GM18868 (cell line): Measurements from ENCODE around the gene NET1.
"Not testable (repeated sequence)": the region's sequence is repeated elsewhere in the genome, so short reads cannot be mapped to it uniquely, and the experiment has no call there.

Source experiments
- ATAC-seq: cut with Tn5 transposase; IDR thresholded peaks from one replicate; pipeline ENCODE4 v1.9.1; 2021; ENCODE audit warnings: mild to moderate bottlenecking, moderate library complexity; ENCODE audit not compliant: unreplicated experiment

Gene NET1, protein sequence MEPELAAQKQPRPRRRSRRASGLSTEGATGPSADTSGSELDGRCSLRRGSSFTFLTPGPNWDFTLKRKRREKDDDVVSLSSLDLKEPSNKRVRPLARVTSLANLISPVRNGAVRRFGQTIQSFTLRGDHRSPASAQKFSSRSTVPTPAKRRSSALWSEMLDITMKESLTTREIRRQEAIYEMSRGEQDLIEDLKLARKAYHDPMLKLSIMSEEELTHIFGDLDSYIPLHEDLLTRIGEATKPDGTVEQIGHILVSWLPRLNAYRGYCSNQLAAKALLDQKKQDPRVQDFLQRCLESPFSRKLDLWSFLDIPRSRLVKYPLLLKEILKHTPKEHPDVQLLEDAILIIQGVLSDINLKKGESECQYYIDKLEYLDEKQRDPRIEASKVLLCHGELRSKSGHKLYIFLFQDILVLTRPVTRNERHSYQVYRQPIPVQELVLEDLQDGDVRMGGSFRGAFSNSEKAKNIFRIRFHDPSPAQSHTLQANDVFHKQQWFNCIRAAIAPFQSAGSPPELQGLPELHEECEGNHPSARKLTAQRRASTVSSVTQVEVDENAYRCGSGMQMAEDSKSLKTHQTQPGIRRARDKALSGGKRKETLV

GRCh38 chr10:5412277-5412941 lies at the start of gene NET1:
Gene NET1, plus strand, starts transcription at chr10:5412557. Its CDS starts 136 bp downstream, at chr10:5412693.
- ATAC-seq: peak; percentile 98

GRCh38 chr10:5362873-5363272 lies 49.5 kb upstream of the NET1 start:
- no peak for ATAC-seq

DNA sequence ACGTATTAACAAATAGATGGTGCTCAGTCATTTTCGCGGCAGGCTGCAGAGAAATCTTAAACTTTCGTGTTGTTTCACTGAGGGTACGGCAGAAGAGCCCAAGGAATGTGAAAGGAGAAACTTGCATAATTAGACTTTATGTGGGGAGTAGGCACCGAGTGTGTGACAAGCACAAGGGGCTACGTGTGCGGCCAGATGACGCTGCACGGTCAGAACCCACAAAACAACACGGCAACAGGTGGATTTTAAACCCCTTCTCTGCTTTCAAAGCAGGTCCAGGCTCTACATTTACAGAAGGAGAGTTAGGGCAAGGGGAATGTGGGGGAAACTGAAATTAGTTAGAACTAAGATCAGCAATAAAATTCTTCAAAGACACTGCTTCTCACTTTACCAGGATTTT lies 48.0 kb upstream of the NET1 start:
- ATAC-seq: no peak

GRCh38 chr10:5364890-5365338 lies 47.4 kb upstream of the NET1 start, which contains the start of gene UCN3:
Gene UCN3, plus strand, starts transcription at chr10:5364966. Its CDS starts 8,755 bp downstream, at chr10:5373721.
- no peak for ATAC-seq

- ATAC-seq: no peak
Measured at GRCh38 chr10:5365928-5366327, 46.4 kb upstream of the NET1 start.

GRCh38 chr10:5369362-5370158 lies 42.8 kb upstream of the NET1 start:
- no peak for ATAC-seq

DNA sequence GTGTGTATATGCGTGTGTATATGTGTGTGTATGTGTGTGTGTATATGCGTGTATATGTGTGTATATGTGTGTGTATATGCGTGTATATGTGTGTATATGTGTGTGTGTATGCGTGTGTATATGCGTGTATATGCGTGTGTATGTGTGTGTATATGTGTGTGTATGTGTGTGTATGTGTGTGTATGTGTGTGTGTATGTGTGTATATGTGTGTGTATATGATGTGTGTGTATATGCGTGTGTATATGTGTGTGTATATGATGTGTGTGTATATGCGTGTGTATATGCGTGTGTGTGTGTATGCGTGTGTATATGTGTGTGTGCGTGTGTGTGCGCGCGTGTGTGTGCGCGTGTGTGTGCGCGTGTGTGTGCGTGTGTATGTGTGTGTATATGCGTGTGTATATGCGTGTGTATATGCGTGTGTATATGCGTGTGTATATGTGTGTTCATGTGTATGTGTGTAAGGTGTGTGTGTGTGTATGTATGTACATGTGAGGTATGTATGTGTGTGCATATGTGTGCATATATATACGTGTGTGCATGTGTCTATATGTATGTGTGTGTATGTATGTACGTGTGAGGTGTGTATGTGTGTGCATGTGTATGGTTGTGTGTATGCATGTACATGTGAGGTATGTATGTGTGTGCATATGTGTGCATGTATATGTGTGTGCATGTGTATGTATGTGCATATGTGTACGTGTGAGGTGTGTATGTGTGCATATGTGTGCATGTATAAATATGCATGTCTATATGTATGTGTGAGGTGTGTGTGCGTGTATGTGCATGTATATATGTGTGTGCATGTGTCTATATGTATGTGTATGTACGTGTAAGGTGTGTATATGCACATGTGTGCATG lies 41.6 kb upstream of the NET1 start:
- no peak for ATAC-seq

- ATAC-seq: no peak
Measured at GRCh38 chr10:5373307-5373706, 39.0 kb upstream of the NET1 start.

GRCh38 chr10:5373891-5374611 lies 38.3 kb upstream of the NET1 start:
- ATAC-seq: no peak

DNA sequence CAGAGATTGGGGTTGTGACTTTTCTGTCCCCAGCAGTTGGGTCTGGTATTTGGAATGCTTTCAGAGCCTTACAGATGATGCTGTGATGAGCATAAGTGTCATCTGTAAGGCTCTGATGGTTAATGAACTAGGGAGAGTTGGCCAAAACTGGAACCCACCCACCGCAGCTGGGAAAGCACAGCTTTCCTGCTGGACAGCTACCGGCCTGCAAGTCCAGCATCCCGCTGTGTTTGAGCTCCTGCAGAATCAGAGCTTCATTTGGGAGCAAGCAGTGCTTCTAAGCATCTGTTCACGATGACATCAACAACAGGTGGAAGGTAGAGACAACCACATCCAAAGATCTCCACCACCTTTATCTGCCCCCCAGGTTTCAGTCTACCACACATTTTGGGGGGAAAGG lies 35.9 kb upstream of the NET1 start:
- ATAC-seq: no peak

DNA sequence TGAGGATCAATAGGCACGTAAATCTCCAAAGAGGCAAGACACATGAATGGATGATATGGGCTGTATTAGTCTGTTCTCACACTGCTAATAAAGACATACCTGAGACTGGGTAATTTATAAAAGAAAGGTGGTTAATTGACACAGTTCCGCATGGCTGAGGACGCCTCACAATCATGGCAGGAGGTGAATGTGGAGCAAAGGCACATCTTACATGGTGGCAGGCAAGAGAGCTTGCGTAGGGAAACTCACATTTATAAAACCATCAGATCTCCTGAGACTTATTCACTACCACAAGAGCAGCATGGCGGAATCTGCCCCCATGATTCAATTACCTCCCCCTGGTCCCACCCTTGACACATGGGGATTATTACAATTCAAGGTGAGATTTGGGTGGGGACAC lies 33.2 kb upstream of the NET1 start:
- not testable (repeated sequence) for ATAC-seq

DNA sequence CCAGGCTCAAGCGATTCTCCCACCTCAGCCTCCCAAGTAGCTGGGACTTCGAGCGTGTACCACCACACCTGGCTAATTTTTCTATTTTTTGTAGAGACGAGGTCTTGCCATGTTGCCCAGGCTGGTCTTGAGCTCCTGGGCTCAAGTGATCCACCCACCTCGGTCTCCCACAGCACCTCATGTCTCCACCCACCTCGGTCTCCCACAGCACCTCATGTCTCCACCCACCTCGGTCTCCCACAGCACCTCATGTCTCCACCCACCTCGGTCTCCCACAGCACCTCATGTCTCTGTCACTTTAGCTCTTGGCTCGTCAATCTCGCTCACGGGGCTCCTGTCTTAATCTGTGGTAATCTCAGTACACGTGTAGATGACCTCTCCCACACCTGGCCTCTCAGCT lies 32.0 kb upstream of the NET1 start:
- not testable (repeated sequence) for ATAC-seq

DNA sequence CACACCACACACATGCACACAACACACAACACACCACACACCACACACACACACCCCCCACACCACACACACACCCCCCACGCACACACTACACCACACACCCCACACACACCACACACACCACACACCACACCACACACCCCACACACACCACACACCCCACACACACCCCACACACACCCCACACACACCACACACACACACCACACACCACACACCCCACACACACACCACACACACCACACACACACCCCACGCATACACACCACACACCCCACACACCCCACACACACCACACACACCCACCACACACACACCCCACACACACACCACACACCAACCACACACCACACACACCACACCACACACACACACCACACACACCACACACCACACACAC lies 31.2 kb upstream of the NET1 start:
- no peak for ATAC-seq

DNA sequence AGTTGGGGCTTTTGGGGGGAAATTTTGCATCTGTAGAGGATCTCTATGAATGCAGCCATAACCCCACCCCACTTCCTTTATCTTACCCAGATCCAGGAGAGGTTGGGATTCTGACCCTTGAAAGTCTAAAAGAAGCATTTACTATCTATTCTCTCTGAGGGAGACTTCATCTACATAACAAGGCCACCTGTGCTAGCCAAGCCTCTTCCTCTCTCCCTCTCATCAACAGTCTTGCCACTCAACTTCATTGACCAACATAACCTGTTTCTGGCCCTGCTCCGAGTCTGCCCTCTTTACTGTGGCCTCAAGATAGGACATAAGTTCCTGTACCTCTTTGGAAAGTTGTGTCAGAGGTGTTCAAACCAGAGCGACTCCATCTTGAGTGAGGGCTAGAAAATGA lies 27.1 kb upstream of the NET1 start:
- no peak for ATAC-seq

DNA sequence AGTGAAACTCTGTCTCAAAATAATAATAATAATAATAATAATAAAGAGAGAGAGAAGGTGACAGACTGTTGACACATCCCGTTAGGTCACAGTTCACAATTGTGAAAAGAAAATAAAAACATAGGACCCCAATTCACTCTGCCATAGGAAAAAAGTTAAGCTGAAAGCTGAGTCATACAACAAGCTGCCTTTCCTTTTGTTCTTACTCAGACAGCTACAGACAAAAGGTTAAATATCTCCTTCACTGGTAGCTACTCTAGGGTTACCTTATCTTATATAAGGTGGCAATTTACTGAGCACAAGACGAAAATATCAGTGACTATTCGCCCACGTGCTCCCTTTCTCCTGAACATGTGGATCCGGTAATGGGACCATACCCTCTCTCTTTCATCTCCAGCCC lies 25.2 kb upstream of the NET1 start:
- no peak for ATAC-seq

GRCh38 chr10:5390607-5391205 lies 21.7 kb upstream of the NET1 start:
- ATAC-seq: no peak

DNA sequence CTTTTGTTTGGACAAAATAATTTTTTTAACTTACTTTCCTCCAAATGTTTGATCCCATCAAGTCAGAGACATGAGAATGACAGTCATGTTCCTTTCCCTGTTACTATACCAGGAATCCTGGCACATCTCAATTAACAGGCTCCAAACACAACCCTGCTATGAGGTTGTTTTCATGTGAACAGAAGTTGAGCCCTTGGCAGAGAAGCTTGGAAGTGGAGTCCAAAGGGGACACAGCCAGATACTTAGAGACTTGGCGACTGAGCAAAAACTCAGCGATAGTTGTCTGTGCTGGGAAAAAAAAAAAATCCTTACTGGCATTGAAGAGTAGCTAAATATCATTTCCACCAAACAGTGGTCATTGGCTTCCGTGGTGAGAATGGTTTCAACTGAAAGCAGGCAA lies 20.6 kb upstream of the NET1 start:
- no peak for ATAC-seq

- no peak for ATAC-seq
Measured at GRCh38 chr10:5393529-5393928, 18.8 kb upstream of the NET1 start.

GRCh38 chr10:5395168-5395567 lies 17.2 kb upstream of the NET1 start:
- no peak for ATAC-seq
